Choroid plexus epithelial cell (primary cell): ENCODE data around the gene SLC38A4.

Experiments
- DNase-seq: peaks from one replicate; pipeline ENCODE4 v3.0.0-alpha.2; 2010; ENCODE audit warnings: low read depth
- H3K4me3 ChIP-seq: 2 replicates; pipeline ENCODE4 v1.5.1; 2011; ENCODE audit warnings: low read depth, mild to moderate bottlenecking, control low read depth, low read length, moderate library complexity
- CTCF ChIP-seq: conservative IDR thresholded peaks from 2 replicates; pipeline ENCODE4 v1.5.1; 2011; ENCODE audit warnings: low read depth, mild to moderate bottlenecking, control low read depth, inconsistent platforms, low read length, moderate library complexity

The SLC38A4 gene

GRCh38 chr12:46717868-46718267, 107.9 kb downstream of the SLC38A4 start:
- no peak for TF ChIP-seq CTCF
- DNase-seq = no peak
- no peak overlapping the region for H3K4me3 ChIP-seq

- TF ChIP-seq CTCF = no peak
- DNase-seq = no peak
- no peak overlapping the region for H3K4me3 ChIP-seq
Observed at GRCh38 chr12:46717159-46717558, 108.6 kb downstream of the SLC38A4 start.
